Kidney (tissue), 14 donors: ENCODE measurements around the gene C1QTNF9. TPM values are rescaled to one million over a fixed set of nuclear protein-coding genes. Genes with fewer than 3 reads are reported as not detected.

Experiments used
- DNase-seq, 5 donors: peaks; one replicate each; pipeline ENCODE4 v3.0.0-alpha.2; 2013 to 2020
- FAIRE-seq: peaks from 2 replicates; lab custom pipeline; 2012; peaks lifted over from hg19 to GRCh38; lab: Jason Lieb, UNC
- H3K27ac ChIP-seq, 2 donors: one replicate each; pipeline ENCODE4 v1.7.0; 2013; ENCODE audit warnings: low read depth in 2 of 2, low read length in 2 of 2, inconsistent platforms in 1 of 2
- H3K27me3 ChIP-seq: one replicate; pipeline ENCODE4 v1.7.1; 2013; ENCODE audit warnings: low read length, inconsistent platforms; ENCODE audit not compliant: control insufficient read depth, insufficient read depth
- H3K36me3 ChIP-seq, 3 donors: one replicate each; pipeline versions ENCODE4 v1.7.0 to v1.7.1; 2013; ENCODE audit warnings: low read length in 3 of 3, control low read depth in 1 of 3, inconsistent platforms in 1 of 3; ENCODE audit not compliant: insufficient read depth in 3 of 3, control insufficient read depth in 2 of 3
- H3K4me1 ChIP-seq, 3 donors: one replicate each; pipeline versions ENCODE4 v1.7.0 to v1.7.1; 2013; ENCODE audit warnings: low read length in 3 of 3, inconsistent platforms in 1 of 3, low read depth in 1 of 3; ENCODE audit not compliant: control insufficient read depth in 2 of 3, insufficient read depth in 2 of 3
- H3K4me3 ChIP-seq, 3 donors: one replicate each; pipeline versions ENCODE4 v1.7.0 to v1.8.1; 2013; ENCODE audit warnings: low read length in 3 of 3, control low read depth in 1 of 3, inconsistent platforms in 1 of 3
- H3K9ac ChIP-seq, 3 donors: one replicate each; pipeline versions ENCODE4 v1.7.0 to v1.7.1; 2013; ENCODE audit warnings: low read length in 3 of 3, control low read depth in 1 of 3, inconsistent platforms in 1 of 3
- H3K9me3 ChIP-seq, 3 donors: one replicate each; pipeline versions ENCODE4 v1.7.0 to v1.7.1; 2013; ENCODE audit warnings: low read length in 3 of 3, control low read depth in 1 of 3, inconsistent platforms in 1 of 3; ENCODE audit not compliant: control insufficient read depth in 2 of 3, insufficient read depth in 1 of 3
- CTCF ChIP-seq: IDR thresholded peaks from 3 replicates; pipeline ENCODE4 v1.5.1; 2012; ENCODE audit warnings: mild to moderate bottlenecking, moderate library complexity, borderline replicate concordance; ENCODE audit not compliant: insufficient read depth; ENCODE audit errors: extremely low read depth
- intact Hi-C: fragments of 100-400 bp; cut with DNase I; formaldehyde crosslinking; loops from one replicate; pipeline ENCODE4 v1.11.1; 2022
- polyA plus RNA-seq: library from polyadenylated mRNA; stranded (reverse); fragments of 350-450 nt; fragmentation: Illumina TruSeq; extraction: RNeasy Lipid Tissue Mini Kit (QIAGEN cat#74804); gene quantifications from one replicate; pipeline ENCODE4 v1.2.3, GENCODE V29; 2014; ENCODE audit warnings: low read depth, low replicate concordance; ENCODE audit not compliant: insufficient read depth
- total RNA-seq: library from RNA; stranded (reverse); fragmentation: NEBNext Ultra II Directional; extraction: Animal tissue kit (Norgen Biotek cat#: 25700); gene quantifications from one replicate; pipeline ENCODE4 v1.2.1, GENCODE V29; 2021
- donor health status: control.
- donor health status: control.
- donor health status: control.
- donor health status: control.
- donor health status: control.
- donor health status: DM: yes; HTN: yes; CAD: no.
- donor health status: Normal renal cell carcinoma (clear cell type).

C1QTNF9 gene
- total and polyA plus RNA-seq, 2 donors from 2014 or later: 0.25 TPM; not detected in 1

DNA sequence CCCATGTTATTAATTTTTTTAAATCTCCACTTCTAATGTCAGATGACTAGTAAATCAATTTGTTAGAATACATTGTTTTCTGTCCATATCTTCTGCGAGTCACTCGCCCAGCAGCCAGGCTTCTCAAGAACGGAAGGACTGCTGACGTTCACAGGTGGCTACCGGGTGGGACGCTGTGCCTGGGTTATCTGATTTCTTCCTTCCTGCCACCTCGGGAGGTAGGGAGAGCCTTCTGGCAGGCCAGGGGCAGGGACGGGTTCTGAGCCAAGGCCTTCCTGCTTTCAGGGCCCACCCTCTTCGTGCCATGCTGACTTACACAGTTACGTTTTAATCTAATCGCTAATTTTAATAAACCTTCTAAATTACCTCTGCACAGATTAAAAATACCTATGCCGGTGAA is 7.9 kb upstream of the C1QTNF9 start:
- Histone ChIP-seq H3K9ac (no peak overlapping the region), H3K4me1 (no peaks in the 10 kb centered on the region), H3K36me3 (peaks cover 7 to 70% (median 54%) of the 10 kb centered on the region in 3 donors), H3K4me3 (no peak overlapping the region), H3K27ac (no peak overlapping the region), H3K9me3 (no peaks in the 10 kb centered on the region), H3K27me3 (no peaks in the 10 kb centered on the region)
- no peak for TF ChIP-seq CTCF
- DNase-seq (no peak), FAIRE-seq (no peak)
- intact Hi-C loops: no loop called here

DNA sequence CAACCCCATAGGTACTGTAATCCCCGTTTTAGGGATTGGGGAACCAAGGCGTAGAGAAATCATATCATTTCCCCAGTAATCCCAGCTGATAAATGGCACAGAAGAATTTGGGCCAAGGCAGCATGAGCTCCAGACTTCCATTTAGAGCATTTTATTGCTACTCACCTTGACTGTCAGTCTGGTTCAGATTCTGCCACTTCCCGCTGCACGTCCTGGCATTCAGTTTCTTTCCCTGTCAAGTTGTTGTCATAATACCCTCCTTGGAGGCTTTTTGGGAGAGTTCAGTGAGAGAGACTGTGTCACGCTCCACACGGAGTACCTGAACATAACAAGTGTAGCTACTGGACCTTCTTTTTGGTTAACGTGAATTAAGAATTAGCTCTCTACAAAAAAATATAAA is 7.5 kb upstream of the C1QTNF9 start:
- no peaks in the 10 kb centered on the region for H3K4me1 ChIP-seq
- H3K9me3 ChIP-seq: no peaks in the 10 kb centered on the region
- no peaks in the 10 kb centered on the region for H3K27me3 ChIP-seq
- H3K4me3 ChIP-seq: no peak overlapping the region
- FAIRE-seq (no peak), DNase-seq (no peak)
- no peak overlapping the region for H3K27ac ChIP-seq
- H3K9ac ChIP-seq: no peak overlapping the region
- TF ChIP-seq CTCF: no peak
- H3K36me3 ChIP-seq: peaks cover 7 to 65% (median 54%) of the 10 kb centered on the region in 3 donors
- intact Hi-C loops: no loop called here

DNA sequence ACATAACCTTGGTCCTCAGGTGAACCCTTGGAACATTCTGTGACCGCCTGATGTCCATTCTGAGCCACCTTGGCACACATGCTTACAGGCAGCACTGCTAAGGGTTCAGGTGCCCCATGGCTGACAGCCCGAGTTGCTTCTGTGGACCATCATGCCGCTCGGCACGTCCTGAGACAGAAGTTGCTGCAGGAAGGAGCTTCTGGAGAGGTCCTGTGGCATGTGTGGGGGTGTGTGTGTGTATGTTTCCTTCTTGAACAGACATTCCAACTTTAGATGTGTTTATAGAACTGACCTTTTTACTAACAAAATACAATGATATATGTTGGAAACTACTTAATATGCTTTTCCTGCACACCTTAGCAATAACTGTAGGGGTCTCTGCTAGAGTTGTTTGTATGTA is 4.8 kb upstream of the C1QTNF9 start:
- Histone ChIP-seq H3K9me3 (no peaks in the 10 kb centered on the region), H3K36me3 (peaks cover 5 to 51% (median 31%) of the 10 kb centered on the region in 3 donors)
- FAIRE-seq: no peak

More for the DNA sequence above, 4.8 kb upstream of the C1QTNF9 start:
- no peak overlapping the region for H3K27ac ChIP-seq
- intact Hi-C loops: no loop called here
- H3K4me1 ChIP-seq: no peaks in the 10 kb centered on the region
- DNase-seq: no peak
- no peaks in the 10 kb centered on the region for H3K27me3 ChIP-seq
- TF ChIP-seq CTCF: no peak
- no peak overlapping the region for H3K4me3 ChIP-seq
- H3K9ac ChIP-seq: no peak overlapping the region
